ENCODE measurements around the gene COL18A1.

Gene COL18A1

GRCh38 chr21:45537746-45538291 is 132.9 kb downstream of the COL18A1 start (continued):
- no peak for TF ChIP-seq PATZ1 (CRISPR knock-in tag; IDR thresholded peaks at IDR 0.05; ENCODE audit: borderline replicate concordance)
- no peak for TF ChIP-seq CSRNP3 (CRISPR knock-in tag; IDR thresholded peaks at IDR 0.05)
- TF ChIP-seq RARB (CRISPR knock-in tag; IDR thresholded peaks at IDR 0.05): no peak

GRCh38 chr21:45538381-45539045 is 133.5 kb downstream of the COL18A1 start:
- TF ChIP-seq ZC3H10 (CRISPR knock-in tag; IDR thresholded peaks at IDR 0.05): no peak
- no peak for TF ChIP-seq ZFP30 (CRISPR knock-in tag; IDR thresholded peaks at IDR 0.05)
- no peak for TF ChIP-seq ISL1 (CRISPR knock-in tag; IDR thresholded peaks at IDR 0.05)
- no peak for TF ChIP-seq ZNF8 (CRISPR knock-in tag; IDR thresholded peaks at IDR 0.05)
- no peak for TF ChIP-seq CSDC2 (CRISPR knock-in tag; IDR thresholded peaks at IDR 0.05)
- TF ChIP-seq ZNF565 (CRISPR knock-in tag; conservative IDR thresholded peaks at IDR 0.05; ENCODE audit: low read depth): no peak
- TF ChIP-seq PPARA (CRISPR knock-in tag; IDR thresholded peaks at IDR 0.05; ENCODE audit: borderline replicate concordance): no peak
- no peak for TF ChIP-seq ZNF70 (CRISPR knock-in tag; IDR thresholded peaks at IDR 0.05)
- TF ChIP-seq PATZ1 (CRISPR knock-in tag; IDR thresholded peaks at IDR 0.05; ENCODE audit: borderline replicate concordance): no peak
- no peak for TF ChIP-seq ESRRG (CRISPR knock-in tag; IDR thresholded peaks at IDR 0.05)
- TF ChIP-seq TCF4 (CRISPR knock-in tag; IDR thresholded peaks at IDR 0.05; ENCODE audit: borderline replicate concordance): no peak
- no peak for TF ChIP-seq BACH2 (CRISPR knock-in tag; IDR thresholded peaks at IDR 0.05; ENCODE audit: borderline replicate concordance)
- ATAC-seq: no peak

- TF ChIP-seq BACH2 (CRISPR knock-in tag; IDR thresholded peaks at IDR 0.05; ENCODE audit: borderline replicate concordance) (no peak), TOX (CRISPR knock-in tag; IDR thresholded peaks at IDR 0.05; ENCODE audit: borderline replicate concordance) (no peak), ZC3H10 (CRISPR knock-in tag; IDR thresholded peaks at IDR 0.05) (no peak), CSDC2 (CRISPR knock-in tag; IDR thresholded peaks at IDR 0.05) (no peak), TCF4 (CRISPR knock-in tag; IDR thresholded peaks at IDR 0.05; ENCODE audit: borderline replicate concordance) (no peak), PPARA (CRISPR knock-in tag; IDR thresholded peaks at IDR 0.05; ENCODE audit: borderline replicate concordance) (no peak), OSR1 (CRISPR knock-in tag; IDR thresholded peaks at IDR 0.05) (no peak), ISL1 (CRISPR knock-in tag; IDR thresholded peaks at IDR 0.05) (no peak)
- no peak for ATAC-seq
These were observed 134.3 kb downstream of the COL18A1 start for GRCh38 chr21:45539046-45539795.

GRCh38 chr21:45539796-45540600 is 135.0 kb downstream of the COL18A1 start:
- TF ChIP-seq ZFP30 (CRISPR knock-in tag; IDR thresholded peaks at IDR 0.05) (no peak), ISL1 (CRISPR knock-in tag; IDR thresholded peaks at IDR 0.05) (no peak), PPARA (CRISPR knock-in tag; IDR thresholded peaks at IDR 0.05; ENCODE audit: borderline replicate concordance) (no peak), CREB5 (CRISPR knock-in tag; IDR thresholded peaks at IDR 0.05; ENCODE audit: low read depth) (no peak), TCF4 (CRISPR knock-in tag; IDR thresholded peaks at IDR 0.05; ENCODE audit: borderline replicate concordance) (no peak), CSDC2 (CRISPR knock-in tag; IDR thresholded peaks at IDR 0.05) (no peak), GLIS3 (CRISPR knock-in tag; IDR thresholded peaks at IDR 0.05) (no peak), TOX (CRISPR knock-in tag; IDR thresholded peaks at IDR 0.05; ENCODE audit: borderline replicate concordance) (no peak), BACH2 (CRISPR knock-in tag; IDR thresholded peaks at IDR 0.05; ENCODE audit: borderline replicate concordance) (no peak), CSRNP3 (CRISPR knock-in tag; IDR thresholded peaks at IDR 0.05) (no peak), ZNF70 (CRISPR knock-in tag; IDR thresholded peaks at IDR 0.05) (no peak)
- ATAC-seq: no peak
